ENCODE data around the gene NCAM1.

Gene NCAM1

DNA sequence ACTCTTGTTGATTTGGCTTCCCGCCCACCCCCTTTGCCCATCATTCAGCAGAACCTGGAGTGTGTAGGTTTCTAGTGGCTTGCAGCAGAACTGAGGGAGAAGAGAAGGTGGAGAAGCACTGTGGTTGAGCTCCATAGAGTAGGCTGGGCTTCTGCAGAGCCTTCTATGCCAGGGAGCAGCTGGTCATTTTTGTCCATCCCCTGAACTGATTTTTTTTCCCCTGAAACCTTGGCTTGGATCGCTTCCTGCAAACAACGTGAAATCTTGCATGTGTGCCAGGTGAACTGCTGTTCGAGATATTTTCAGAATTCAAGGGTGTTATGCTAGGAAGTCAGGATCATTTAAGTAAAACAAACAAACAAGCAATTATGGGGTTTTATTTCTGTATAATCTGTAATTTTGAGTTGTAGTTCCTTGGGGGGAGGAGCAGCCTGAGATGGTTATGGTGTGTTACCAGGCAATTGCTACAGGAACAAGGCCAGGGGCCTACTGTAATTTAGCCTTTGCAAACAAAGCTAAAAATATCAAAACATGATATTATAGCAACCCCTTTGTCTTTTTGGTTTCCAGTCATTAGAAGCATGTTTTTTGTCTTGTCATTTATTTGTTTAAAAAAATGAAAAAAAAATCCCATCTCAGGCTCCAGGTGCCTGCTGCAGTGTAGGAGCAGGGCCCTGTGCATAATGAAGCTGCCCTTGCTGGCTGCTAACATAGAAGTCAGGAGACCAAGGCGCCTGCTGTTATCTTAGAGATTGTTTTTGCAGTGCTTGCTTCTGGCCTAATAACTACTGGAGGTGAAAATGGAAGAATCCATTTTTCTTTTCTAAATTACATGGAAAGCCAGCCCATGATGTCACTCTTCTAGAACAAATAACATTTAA lies 200.7 kb downstream of the NCAM1 start:
- no peak overlapping the region for H3K9ac ChIP-seq (ENCODE audit: low read length in 5 of 5)
- no peaks in the 10 kb centered on the region for H3K36me3 ChIP-seq (ENCODE audit: control insufficient read depth in 5 of 5, insufficient read depth in 5 of 5, low read length in 5 of 5)
- H3K27me3 ChIP-seq (ENCODE audit: control insufficient read depth in 5 of 5, insufficient read depth in 4 of 5, low read length in 5 of 5) = peaks cover 0 to 6% (median 0%) of the 10 kb centered on the region in 5 donors
- peaks cover 2 to 41% (median 38%) of the 10 kb centered on the region in 5 donors for H3K4me1 ChIP-seq (ENCODE audit: control insufficient read depth in 5 of 5, insufficient read depth in 5 of 5, low read length in 5 of 5)
- no peak overlapping the region for H3K4me3 ChIP-seq (ENCODE audit: low read depth in 1 of 5, low read length in 5 of 5)
- no peaks in the 10 kb centered on the region for H3K9me3 ChIP-seq (ENCODE audit: control insufficient read depth in 5 of 5, low read length in 5 of 5)
- no peak overlapping the region for H3K27ac ChIP-seq (ENCODE audit: low read depth, low read length)

GRCh38 chr11:113162592-113162962 lies 201.4 kb downstream of the NCAM1 start:
- Histone ChIP-seq H3K4me3 (ENCODE audit: low read depth in 1 of 5, low read length in 5 of 5) (no peak overlapping the region), H3K9ac (ENCODE audit: low read length in 5 of 5) (no peak overlapping the region), H3K9me3 (ENCODE audit: control insufficient read depth in 5 of 5, low read length in 5 of 5) (no peaks in the 10 kb centered on the region), H3K27ac (ENCODE audit: low read depth, low read length) (no peak overlapping the region), H3K27me3 (ENCODE audit: control insufficient read depth in 5 of 5, insufficient read depth in 4 of 5, low read length in 5 of 5) (peaks cover 0 to 6% (median 0%) of the 10 kb centered on the region in 5 donors), H3K4me1 (ENCODE audit: control insufficient read depth in 5 of 5, insufficient read depth in 5 of 5, low read length in 5 of 5) (peaks cover 2 to 41% (median 38%) of the 10 kb centered on the region in 5 donors), H3K36me3 (ENCODE audit: control insufficient read depth in 5 of 5, insufficient read depth in 5 of 5, low read length in 5 of 5) (no peaks in the 10 kb centered on the region)

DNA sequence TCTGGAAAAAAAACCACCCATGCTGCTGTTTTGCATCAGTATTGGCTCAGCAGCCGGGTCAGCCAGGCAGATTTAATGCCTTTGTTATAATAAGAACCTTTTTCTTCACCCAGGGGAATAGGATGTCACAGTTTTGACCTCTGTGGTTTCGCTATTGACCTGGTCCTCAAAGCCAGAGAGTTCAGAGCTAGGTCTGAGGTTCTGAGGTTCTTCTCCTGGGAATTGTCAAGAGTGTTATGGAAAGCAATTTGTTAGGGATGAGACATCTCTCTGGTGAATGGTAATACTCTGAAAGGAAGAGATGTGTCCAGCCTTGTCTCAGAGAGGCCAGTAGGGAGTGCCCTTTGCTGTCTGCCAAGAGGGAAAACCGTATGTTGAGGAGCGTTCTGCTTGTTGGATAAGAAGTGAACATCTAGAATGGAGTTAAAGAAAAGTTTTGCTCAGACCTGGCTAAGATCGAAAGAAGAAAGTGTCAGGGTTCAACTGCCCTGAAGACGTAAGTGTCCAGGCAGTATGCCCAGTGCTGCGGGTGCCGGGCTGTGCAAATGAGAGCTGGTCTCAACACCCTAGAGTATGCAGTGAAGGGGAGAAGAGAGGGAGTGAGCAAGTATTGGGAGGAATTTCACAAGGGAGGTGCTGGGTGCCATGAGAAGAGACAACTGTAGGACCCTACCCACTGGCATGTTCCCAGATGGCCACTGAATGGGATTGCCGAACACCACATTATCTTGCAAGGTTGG lies 202.2 kb downstream of the NCAM1 start:
- Histone ChIP-seq H3K9ac (ENCODE audit: low read length in 5 of 5) (no peak overlapping the region), H3K27me3 (ENCODE audit: control insufficient read depth in 5 of 5, insufficient read depth in 4 of 5, low read length in 5 of 5) (peaks cover 0 to 6% (median 0%) of the 10 kb centered on the region in 5 donors), H3K9me3 (ENCODE audit: control insufficient read depth in 5 of 5, low read length in 5 of 5) (no peaks in the 10 kb centered on the region), H3K27ac (ENCODE audit: low read depth, low read length) (no peak overlapping the region), H3K4me1 (ENCODE audit: control insufficient read depth in 5 of 5, insufficient read depth in 5 of 5, low read length in 5 of 5) (peaks cover 2 to 41% (median 38%) of the 10 kb centered on the region in 5 donors), H3K36me3 (ENCODE audit: control insufficient read depth in 5 of 5, insufficient read depth in 5 of 5, low read length in 5 of 5) (no peaks in the 10 kb centered on the region), H3K4me3 (ENCODE audit: low read depth in 1 of 5, low read length in 5 of 5) (no peak overlapping the region)

DNA sequence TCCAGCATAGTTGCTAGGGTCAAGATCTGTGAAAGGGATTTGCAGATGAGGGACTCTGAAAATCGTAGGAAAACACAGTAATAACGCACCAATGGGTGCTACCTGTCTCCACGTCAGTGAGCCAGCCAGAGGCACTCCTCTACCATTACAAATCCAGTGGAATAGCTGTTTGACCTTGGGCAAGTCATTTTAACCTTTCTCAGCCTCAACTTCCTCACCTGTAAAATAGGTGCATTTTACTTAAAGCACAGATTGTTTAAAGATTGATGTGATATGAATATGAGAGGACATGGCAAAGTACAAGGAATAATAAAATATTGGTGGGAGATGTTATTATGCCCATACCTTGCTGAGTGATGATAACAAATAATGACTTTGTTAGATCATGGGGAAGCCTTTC lies 205.1 kb downstream of the NCAM1 start:
- H3K4me3 ChIP-seq (ENCODE audit: low read depth in 1 of 5, low read length in 5 of 5) = no peak overlapping the region
- H3K36me3 ChIP-seq (ENCODE audit: control insufficient read depth in 5 of 5, insufficient read depth in 5 of 5, low read length in 5 of 5) = no peaks in the 10 kb centered on the region
- H3K9ac ChIP-seq (ENCODE audit: low read length in 5 of 5) = no peak overlapping the region
- no peaks in the 10 kb centered on the region for H3K9me3 ChIP-seq (ENCODE audit: control insufficient read depth in 5 of 5, low read length in 5 of 5)
- peaks cover 2 to 28% (median 25%) of the 10 kb centered on the region in 5 donors for H3K4me1 ChIP-seq (ENCODE audit: control insufficient read depth in 5 of 5, insufficient read depth in 5 of 5, low read length in 5 of 5)
- H3K27me3 ChIP-seq (ENCODE audit: control insufficient read depth in 5 of 5, insufficient read depth in 4 of 5, low read length in 5 of 5) = peaks cover 0 to 6% (median 0%) of the 10 kb centered on the region in 5 donors
- H3K27ac ChIP-seq (ENCODE audit: low read depth, low read length) = no peak overlapping the region

DNA sequence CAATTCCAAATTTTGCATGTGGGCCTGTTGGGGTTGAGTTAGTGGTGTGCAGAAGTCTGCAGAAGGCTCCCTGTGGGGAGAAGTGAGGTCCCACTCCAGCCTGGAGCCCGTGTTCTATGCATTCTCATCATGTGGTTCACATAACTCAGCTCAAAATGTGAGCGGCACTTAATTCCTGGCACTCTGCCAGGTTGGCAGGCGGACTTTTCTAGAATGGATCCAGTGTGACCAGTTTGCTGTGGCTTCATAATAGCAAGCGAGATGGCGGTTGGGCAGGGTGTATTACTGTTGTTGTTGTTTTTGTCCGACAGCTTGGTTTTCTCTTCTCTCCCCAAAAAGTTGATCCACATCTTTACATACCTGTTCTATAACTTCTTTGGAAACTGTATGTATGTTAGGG lies 206.4 kb downstream of the NCAM1 start:
- Histone ChIP-seq H3K27me3 (ENCODE audit: control insufficient read depth in 5 of 5, insufficient read depth in 4 of 5, low read length in 5 of 5) (peaks cover 0 to 6% (median 0%) of the 10 kb centered on the region in 5 donors), H3K36me3 (ENCODE audit: control insufficient read depth in 5 of 5, insufficient read depth in 5 of 5, low read length in 5 of 5) (no peaks in the 10 kb centered on the region), H3K9ac (ENCODE audit: low read length in 5 of 5) (no peak overlapping the region), H3K4me3 (ENCODE audit: low read depth in 1 of 5, low read length in 5 of 5) (no peak overlapping the region), H3K9me3 (ENCODE audit: control insufficient read depth in 5 of 5, low read length in 5 of 5) (no peaks in the 10 kb centered on the region), H3K4me1 (ENCODE audit: control insufficient read depth in 5 of 5, insufficient read depth in 5 of 5, low read length in 5 of 5) (peaks cover 2 to 14% (median 13%) of the 10 kb centered on the region in 5 donors), H3K27ac (ENCODE audit: low read depth, low read length) (no peak overlapping the region)

DNA sequence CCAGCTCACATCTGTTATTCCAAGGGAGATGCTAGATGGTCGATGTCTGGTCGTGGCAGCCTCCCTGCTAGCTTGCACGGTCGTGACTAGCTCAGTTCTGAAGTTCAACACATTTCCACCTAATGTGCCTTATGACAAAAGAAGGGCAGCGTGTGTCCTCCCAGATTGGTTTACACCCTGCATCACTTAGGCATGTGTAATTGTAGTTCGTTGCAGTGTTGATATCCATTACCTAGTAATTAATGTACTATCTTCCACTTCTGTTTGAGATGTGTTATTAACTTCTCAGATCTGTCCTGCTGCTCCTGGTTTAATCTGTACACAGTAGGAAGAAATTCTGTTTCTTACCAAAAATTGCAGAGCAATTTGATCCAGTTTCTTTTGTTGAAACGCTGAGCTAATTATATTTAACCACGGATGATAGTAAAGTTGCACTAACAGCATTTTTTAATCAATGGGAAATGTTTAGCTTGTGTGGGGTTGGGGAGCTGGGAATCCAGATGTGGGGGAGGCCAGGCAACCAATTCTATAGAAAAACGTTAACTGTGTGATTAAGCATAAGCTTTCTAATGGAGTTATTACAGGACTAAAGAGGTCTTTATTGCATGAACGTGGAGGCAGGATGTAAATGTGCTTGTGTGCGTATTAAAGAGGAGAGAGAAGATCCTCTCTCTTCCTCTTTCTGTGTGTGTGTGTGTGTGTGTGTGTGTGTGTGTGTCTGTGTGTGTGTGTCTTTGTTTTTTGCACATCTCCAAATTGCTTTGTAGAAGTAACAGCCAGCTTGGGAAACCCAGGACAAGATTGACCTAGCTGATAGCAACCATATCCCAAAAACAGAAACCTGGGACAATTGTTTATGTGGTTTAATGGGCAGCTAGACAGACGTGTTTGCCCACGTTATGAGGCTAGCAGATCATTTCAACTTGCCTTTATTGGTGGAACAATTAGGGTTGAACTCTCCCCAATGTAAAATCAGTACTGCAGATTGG lies 207.4 kb downstream of the NCAM1 start:
- H3K27ac ChIP-seq (ENCODE audit: low read depth, low read length) = no peak overlapping the region
- H3K27me3 ChIP-seq (ENCODE audit: control insufficient read depth in 5 of 5, insufficient read depth in 4 of 5, low read length in 5 of 5) = peaks cover 0 to 6% (median 0%) of the 10 kb centered on the region in 5 donors
- no peaks in the 10 kb centered on the region for H3K36me3 ChIP-seq (ENCODE audit: control insufficient read depth in 5 of 5, insufficient read depth in 5 of 5, low read length in 5 of 5)
- no peak overlapping the region for H3K4me3 ChIP-seq (ENCODE audit: low read depth in 1 of 5, low read length in 5 of 5)
- H3K9ac ChIP-seq (ENCODE audit: low read length in 5 of 5) = no peak overlapping the region
- H3K4me1 ChIP-seq (ENCODE audit: control insufficient read depth in 5 of 5, insufficient read depth in 5 of 5, low read length in 5 of 5) = peaks cover 0 to 4% (median 3%) of the 10 kb centered on the region in 5 donors
- H3K9me3 ChIP-seq (ENCODE audit: control insufficient read depth in 5 of 5, low read length in 5 of 5) = no peaks in the 10 kb centered on the region

DNA sequence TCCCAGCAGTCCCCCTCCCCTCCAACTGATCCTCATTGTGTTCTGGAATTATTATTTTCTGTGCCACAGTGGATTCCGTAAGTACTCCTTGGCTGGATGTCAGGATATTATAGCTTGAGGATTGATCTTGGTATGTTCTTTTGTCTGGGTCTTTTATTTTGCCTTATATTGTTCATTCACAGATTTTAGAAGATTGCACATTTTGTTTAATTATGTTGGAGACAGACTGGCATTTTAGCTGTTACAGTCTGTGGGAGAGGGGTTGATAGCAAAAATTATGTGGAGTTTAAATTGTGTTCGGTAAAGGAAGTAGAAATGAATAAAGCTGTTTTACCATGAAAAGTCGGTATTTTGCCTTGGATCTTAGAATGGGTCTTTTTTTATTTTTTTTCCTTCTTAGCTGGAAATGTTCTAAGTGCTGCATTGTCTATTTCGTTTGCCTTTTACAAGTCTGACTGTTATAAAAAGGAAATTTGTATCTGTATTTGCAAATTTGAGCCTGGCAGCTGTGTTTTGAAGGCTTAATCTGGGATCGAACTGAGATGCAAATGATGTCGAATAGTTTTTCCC lies 211.2 kb downstream of the NCAM1 start:
- peaks cover 0 to 2% (median 0%) of the 10 kb centered on the region in 5 donors for H3K27me3 ChIP-seq (ENCODE audit: control insufficient read depth in 5 of 5, insufficient read depth in 4 of 5, low read length in 5 of 5)
- no peaks in the 10 kb centered on the region for H3K36me3 ChIP-seq (ENCODE audit: control insufficient read depth in 5 of 5, insufficient read depth in 5 of 5, low read length in 5 of 5)
- H3K9me3 ChIP-seq (ENCODE audit: control insufficient read depth in 5 of 5, low read length in 5 of 5) = no peaks in the 10 kb centered on the region
- H3K4me1 ChIP-seq (ENCODE audit: control insufficient read depth in 5 of 5, insufficient read depth in 5 of 5, low read length in 5 of 5) = no peaks in the 10 kb centered on the region
- H3K9ac ChIP-seq (ENCODE audit: low read length in 5 of 5) = no peak overlapping the region
- no peak overlapping the region for H3K4me3 ChIP-seq (ENCODE audit: low read depth in 1 of 5, low read length in 5 of 5)
- no peak overlapping the region for H3K27ac ChIP-seq (ENCODE audit: low read depth, low read length)

GRCh38 chr11:113173126-113173525 lies 211.9 kb downstream of the NCAM1 start:
- no peaks in the 10 kb centered on the region for H3K36me3 ChIP-seq (ENCODE audit: control insufficient read depth in 5 of 5, insufficient read depth in 5 of 5, low read length in 5 of 5)
- H3K27me3 ChIP-seq (ENCODE audit: control insufficient read depth in 5 of 5, insufficient read depth in 4 of 5, low read length in 5 of 5) = peaks cover 0 to 2% (median 0%) of the 10 kb centered on the region in 5 donors
- H3K4me1 ChIP-seq (ENCODE audit: control insufficient read depth in 5 of 5, insufficient read depth in 5 of 5, low read length in 5 of 5) = no peaks in the 10 kb centered on the region
- H3K9ac ChIP-seq (ENCODE audit: low read length in 5 of 5) = no peak overlapping the region
- no peak overlapping the region for H3K27ac ChIP-seq (ENCODE audit: low read depth, low read length)
- H3K4me3 ChIP-seq (ENCODE audit: low read depth in 1 of 5, low read length in 5 of 5) = no peak overlapping the region
- H3K9me3 ChIP-seq (ENCODE audit: control insufficient read depth in 5 of 5, low read length in 5 of 5) = no peaks in the 10 kb centered on the region

- peaks cover 0 to 4% (median 0%) of the 10 kb centered on the region in 5 donors for H3K27me3 ChIP-seq (ENCODE audit: control insufficient read depth in 5 of 5, insufficient read depth in 4 of 5, low read length in 5 of 5)
- H3K36me3 ChIP-seq (ENCODE audit: control insufficient read depth in 5 of 5, insufficient read depth in 5 of 5, low read length in 5 of 5) = no peaks in the 10 kb centered on the region
- H3K4me1 ChIP-seq (ENCODE audit: control insufficient read depth in 5 of 5, insufficient read depth in 5 of 5, low read length in 5 of 5) = no peaks in the 10 kb centered on the region
- H3K9me3 ChIP-seq (ENCODE audit: control insufficient read depth in 5 of 5, low read length in 5 of 5) = no peaks in the 10 kb centered on the region
- no peak overlapping the region for H3K27ac ChIP-seq (ENCODE audit: low read depth, low read length)
- H3K4me3 ChIP-seq (ENCODE audit: low read depth in 1 of 5, low read length in 5 of 5) = no peak overlapping the region
- no peak overlapping the region for H3K9ac ChIP-seq (ENCODE audit: low read length in 5 of 5)
These were observed 213.7 kb downstream of the NCAM1 start for GRCh38 chr11:113174882-113175281.

All from subcutaneous abdominal adipose tissue (tissue), 5 donors.